GM12801 (cell line): ENCODE data around the gene PET100.

Experiments used
- CTCF ChIP-seq: IDR thresholded peaks from one replicate; pipeline ENCODE4 v1.5.1; 2011; ENCODE audit warnings: control low read depth; ENCODE audit not compliant: insufficient read length; ENCODE audit errors: extremely low read depth

Gene PET100

GRCh38 chr19:7617172-7617571 is 12.4 kb upstream of the PET100 start:
- TF ChIP-seq CTCF = no peak

GRCh38 chr19:7617735-7618134 is 11.9 kb upstream of the PET100 start:
- no peak for TF ChIP-seq CTCF

DNA sequence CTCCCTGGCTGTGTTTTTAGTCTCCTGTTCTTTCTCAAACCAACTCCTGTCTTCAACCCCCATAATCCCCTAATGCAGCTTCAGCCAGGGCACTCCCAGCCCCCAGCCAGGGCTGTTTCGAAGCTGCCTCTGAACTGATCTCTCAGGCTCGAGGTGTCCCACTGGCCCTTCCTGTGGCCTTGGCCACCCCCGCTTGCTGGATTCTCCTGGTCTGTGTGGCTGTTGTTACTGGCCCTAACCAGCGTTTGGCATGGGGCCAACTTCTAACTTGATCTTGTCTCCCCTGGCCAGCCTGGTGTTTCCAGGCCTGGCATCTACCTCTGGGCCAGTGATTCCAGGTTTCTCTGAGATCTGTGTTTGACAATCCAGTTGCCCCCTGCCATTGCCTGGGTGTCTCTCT is 11.2 kb upstream of the PET100 start:
- TF ChIP-seq CTCF = no peak

DNA sequence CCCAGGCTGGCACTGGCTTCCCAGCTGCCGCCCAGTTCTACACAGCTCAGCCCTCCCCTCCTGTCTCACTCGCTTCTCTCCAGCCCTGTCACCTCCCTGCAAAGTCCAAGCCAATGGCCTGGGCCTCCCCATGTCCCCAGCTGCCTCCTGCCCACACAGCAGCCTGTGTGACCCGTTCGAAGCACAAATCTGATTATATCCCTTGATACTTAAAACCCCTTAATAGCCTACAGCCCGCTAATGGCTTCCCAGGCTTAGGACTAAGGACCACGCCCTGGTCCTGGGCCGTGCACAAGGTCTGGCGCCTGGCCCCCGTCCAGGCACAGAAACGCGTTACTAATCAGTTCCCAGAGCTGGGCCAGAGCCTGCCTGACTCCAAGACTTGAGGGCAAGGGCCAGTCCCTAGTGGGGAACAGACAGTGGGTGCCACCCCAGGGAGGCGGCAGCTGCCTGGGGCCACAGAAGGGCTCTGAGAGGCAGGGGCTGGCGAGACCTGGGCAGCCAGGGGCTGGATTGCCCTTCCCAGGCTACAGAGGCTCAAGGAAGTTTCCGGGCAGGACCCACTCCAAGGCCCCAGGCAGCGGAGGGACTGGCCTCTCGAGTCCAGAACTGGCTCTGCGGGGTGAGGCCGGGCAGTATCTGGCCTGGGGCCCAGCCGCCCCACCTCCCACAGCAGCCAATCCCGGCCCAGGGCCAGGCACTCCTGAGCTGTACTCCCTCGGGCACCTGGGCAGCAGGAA is 10.7 kb upstream of the PET100 start:
- no peak for TF ChIP-seq CTCF

GRCh38 chr19:7619671-7620441 is 9.7 kb upstream of the PET100 start:
- no peak for TF ChIP-seq CTCF

DNA sequence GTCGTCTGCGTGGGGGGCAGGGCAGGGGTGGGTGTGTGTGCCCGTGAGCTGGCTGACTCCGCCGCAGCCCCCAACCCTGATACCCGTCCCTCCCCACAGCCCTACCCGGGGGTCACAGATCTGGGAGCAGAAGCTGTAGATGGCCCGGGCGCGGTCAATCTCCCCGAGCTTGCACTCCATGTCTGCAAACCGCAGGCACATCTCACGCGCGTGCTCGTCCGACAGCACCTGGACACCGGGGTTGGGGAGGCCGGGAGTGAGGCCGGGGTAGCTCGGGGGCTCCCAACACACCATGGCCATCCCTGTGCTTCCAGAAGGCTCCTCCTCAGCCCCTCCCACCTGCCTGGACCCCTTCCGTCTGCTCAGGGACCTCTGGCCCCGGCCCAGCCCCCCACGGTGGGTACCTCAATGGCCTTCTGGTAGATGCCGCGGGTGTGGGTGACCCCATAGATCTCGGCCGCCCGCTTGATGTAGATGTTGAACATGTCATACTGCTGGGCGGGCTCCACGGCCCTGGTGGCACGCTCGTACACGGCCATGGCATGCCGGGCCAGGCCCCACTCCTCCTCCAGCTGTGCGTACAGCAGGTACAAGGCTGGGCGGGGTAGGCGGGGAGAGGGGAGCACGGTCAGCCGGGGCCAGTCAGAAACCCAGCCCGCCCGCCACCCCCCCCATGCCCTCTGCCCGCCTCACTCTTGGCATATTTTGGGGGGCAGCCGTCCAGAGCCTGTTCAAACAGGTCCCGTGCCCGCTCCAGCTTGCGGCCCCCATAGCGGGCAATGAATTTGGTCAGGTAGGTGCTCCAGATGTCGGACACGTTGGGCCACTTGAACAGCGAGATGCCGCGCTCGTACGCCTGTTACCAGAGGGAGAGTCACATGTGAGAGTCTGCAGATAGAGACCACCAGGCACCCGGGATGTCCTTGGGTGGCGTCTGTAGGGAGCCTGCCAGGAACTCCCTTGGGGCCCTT is 8.9 kb upstream of the PET100 start:
- no peak for TF ChIP-seq CTCF

DNA sequence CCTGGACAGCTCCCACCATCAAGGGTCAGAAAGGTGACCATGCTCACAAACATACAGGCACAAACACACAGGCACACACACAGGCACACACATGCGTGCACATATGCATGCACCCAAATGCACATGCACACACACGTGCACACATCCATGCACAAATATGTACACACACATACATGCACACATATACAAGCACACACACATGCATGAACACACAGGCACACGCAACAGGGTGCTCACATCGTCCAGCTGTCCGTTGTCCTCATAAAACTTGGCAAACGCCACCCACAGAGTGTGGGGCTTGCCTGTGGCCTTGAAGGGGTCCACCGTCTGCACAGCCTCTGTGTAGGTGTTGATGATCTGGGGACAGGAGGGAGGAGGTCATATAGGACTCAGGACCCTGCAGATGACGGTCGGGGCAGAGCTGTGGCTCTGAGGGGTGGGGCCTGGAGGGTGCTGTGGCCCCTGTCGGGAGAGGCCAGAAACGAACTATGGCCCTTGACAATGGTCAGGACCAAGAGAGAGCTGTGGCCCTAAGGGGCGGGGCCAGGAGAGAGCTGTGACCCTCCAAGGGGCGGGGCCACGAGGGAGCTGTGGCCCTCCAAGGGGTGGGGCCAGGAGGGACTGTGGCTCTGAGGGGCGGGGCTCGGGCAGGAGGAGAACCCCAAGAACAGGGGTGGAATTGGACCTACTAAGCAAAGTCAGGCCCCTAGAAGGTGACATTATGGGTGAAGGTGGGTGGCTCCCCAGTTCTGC is 6.5 kb upstream of the PET100 start:
- TF ChIP-seq CTCF = no peak
